Activated naive CD8-positive, alpha-beta T cell treated with anti-CD3 and anti-CD28 coated beads for 36 hours (primary cell): Measurements from ENCODE around the gene NUDT3. TPM values are rescaled to one million over a fixed set of nuclear protein-coding genes. Genes with fewer than 3 reads are reported as not detected.

Experiments used
- DNase-seq: peaks from one replicate; pipeline ENCODE4 v3.0.0; 2021
- H3K27ac Mint-ChIP-seq: one replicate; pipeline ENCODE4 v1.8.0; 2022; ENCODE audit warnings: mild to moderate bottlenecking, moderate library complexity, mixed read lengths
- H3K27me3 Mint-ChIP-seq: one replicate; pipeline ENCODE4 v1.8.0; 2022; ENCODE audit warnings: mild to moderate bottlenecking, mixed read lengths
- H3K36me3 Mint-ChIP-seq: one replicate; pipeline ENCODE4 v1.8.0; 2021; ENCODE audit warnings: mild to moderate bottlenecking, mixed read lengths
- H3K4me1 Mint-ChIP-seq: one replicate; pipeline ENCODE4 v1.8.0; 2021; ENCODE audit warnings: mixed read lengths
- H3K4me3 Mint-ChIP-seq: one replicate; pipeline ENCODE4 v1.8.0; 2022; ENCODE audit warnings: mild to moderate bottlenecking, moderate library complexity, mixed read lengths
- H3K9me3 Mint-ChIP-seq: one replicate; pipeline ENCODE4 v1.8.0; 2022; ENCODE audit warnings: mixed read lengths
- total RNA-seq, 2 experiments: library from RNA; stranded (reverse); gene quantifications; one replicate each; pipeline ENCODE4 v1.2.3, GENCODE V29; 2021

Gene NUDT3
- total RNA-seq, 2 experiments from 2014 or later: 18.1 to 18.3 TPM

GRCh38 chr6:34295721-34296120 lies 96.7 kb downstream of the NUDT3 start:
- Mint-ChIP-seq H3K4me3 (no peak overlapping the region), H3K27me3 (no peaks in the 10 kb centered on the region)

GRCh38 chr6:34292954-34293353 lies 99.5 kb downstream of the NUDT3 start:
- Mint-ChIP-seq H3K4me3 (no peak overlapping the region), H3K36me3 (peaks cover 14% of the 10 kb centered on the region), H3K27ac (no peak overlapping the region), H3K9me3 (no peaks in the 10 kb centered on the region), H3K27me3 (no peaks in the 10 kb centered on the region), H3K4me1 (peaks cover 22% of the 10 kb centered on the region)
- DNase-seq: no peak

More at GRCh38 chr6:34295721-34296120, 96.7 kb downstream of the NUDT3 start:
- peaks cover 16% of the 10 kb centered on the region for H3K4me1 Mint-ChIP-seq
- DNase-seq: no peak
- H3K36me3 Mint-ChIP-seq: peaks cover 14% of the 10 kb centered on the region
- peak overlapping the region; percentile 67 for H3K27ac Mint-ChIP-seq
- no peaks in the 10 kb centered on the region for H3K9me3 Mint-ChIP-seq

GRCh38 chr6:34289137-34289536 lies 103.3 kb downstream of the NUDT3 start:
- H3K27me3 Mint-ChIP-seq: no peaks in the 10 kb centered on the region
- no peaks in the 10 kb centered on the region for H3K9me3 Mint-ChIP-seq
- H3K4me3 Mint-ChIP-seq: no peak overlapping the region

GRCh38 chr6:34288581-34288980 lies 103.9 kb downstream of the NUDT3 start:
- peak; percentile 18 for DNase-seq
- Mint-ChIP-seq H3K36me3 (peaks cover 21% of the 10 kb centered on the region), H3K9me3 (no peaks in the 10 kb centered on the region), H3K4me1 (peaks cover 13% of the 10 kb centered on the region), H3K27me3 (no peaks in the 10 kb centered on the region), H3K27ac (peak overlapping the region; percentile 69), H3K4me3 (no peak overlapping the region)

More at GRCh38 chr6:34289137-34289536, 103.3 kb downstream of the NUDT3 start:
- Mint-ChIP-seq H3K27ac (peak overlapping the region; percentile 69), H3K36me3 (peaks cover 18% of the 10 kb centered on the region), H3K4me1 (peaks cover 13% of the 10 kb centered on the region)
- no peak for DNase-seq

- H3K4me3 Mint-ChIP-seq: no peak overlapping the region
- peaks cover 16% of the 10 kb centered on the region for H3K36me3 Mint-ChIP-seq
- no peaks in the 10 kb centered on the region for H3K27me3 Mint-ChIP-seq
- H3K27ac Mint-ChIP-seq: no peak overlapping the region
- peaks cover 13% of the 10 kb centered on the region for H3K4me1 Mint-ChIP-seq
- DNase-seq: no peak
- no peaks in the 10 kb centered on the region for H3K9me3 Mint-ChIP-seq
Measured at GRCh38 chr6:34285448-34286164, 106.9 kb downstream of the NUDT3 start.

- Mint-ChIP-seq H3K27me3 (no peaks in the 10 kb centered on the region), H3K4me3 (no peak overlapping the region), H3K4me1 (peaks cover 13% of the 10 kb centered on the region), H3K27ac (no peak overlapping the region), H3K9me3 (no peaks in the 10 kb centered on the region), H3K36me3 (peaks cover 16% of the 10 kb centered on the region)
- no peak for DNase-seq
Measured at GRCh38 chr6:34284563-34285447, 107.7 kb downstream of the NUDT3 start.

GRCh38 chr6:34281702-34282334 lies 110.7 kb downstream of the NUDT3 start:
- H3K27me3 Mint-ChIP-seq: no peaks in the 10 kb centered on the region
- no peak for DNase-seq
- peaks cover 14% of the 10 kb centered on the region for H3K36me3 Mint-ChIP-seq
- peaks cover 1% of the 10 kb centered on the region for H3K4me1 Mint-ChIP-seq
- no peak overlapping the region for H3K4me3 Mint-ChIP-seq
- H3K9me3 Mint-ChIP-seq: no peaks in the 10 kb centered on the region
- no peak overlapping the region for H3K27ac Mint-ChIP-seq

GRCh38 chr6:34280216-34280615 lies 112.3 kb downstream of the NUDT3 start:
- peaks cover 11% of the 10 kb centered on the region for H3K36me3 Mint-ChIP-seq
- peaks cover 5% of the 10 kb centered on the region for H3K4me1 Mint-ChIP-seq
- no peak overlapping the region for H3K27ac Mint-ChIP-seq
- no peak overlapping the region for H3K4me3 Mint-ChIP-seq
- no peaks in the 10 kb centered on the region for H3K27me3 Mint-ChIP-seq
- H3K9me3 Mint-ChIP-seq: no peaks in the 10 kb centered on the region
- no peak for DNase-seq

GRCh38 chr6:34278833-34279232 lies 113.6 kb downstream of the NUDT3 start:
- no peaks in the 10 kb centered on the region for H3K9me3 Mint-ChIP-seq
- H3K4me1 Mint-ChIP-seq: peaks cover 4% of the 10 kb centered on the region
- no peak overlapping the region for H3K27ac Mint-ChIP-seq

GRCh38 chr6:34277763-34278112 lies 114.7 kb downstream of the NUDT3 start:
- Mint-ChIP-seq H3K27me3 (no peaks in the 10 kb centered on the region), H3K36me3 (peaks cover 6% of the 10 kb centered on the region), H3K9me3 (no peaks in the 10 kb centered on the region), H3K4me1 (peaks cover 4% of the 10 kb centered on the region), H3K4me3 (no peak overlapping the region), H3K27ac (no peak overlapping the region)
- DNase-seq: no peak

More at GRCh38 chr6:34278833-34279232, 113.6 kb downstream of the NUDT3 start:
- no peaks in the 10 kb centered on the region for H3K27me3 Mint-ChIP-seq
- H3K4me3 Mint-ChIP-seq: no peak overlapping the region
- H3K36me3 Mint-ChIP-seq: peaks cover 7% of the 10 kb centered on the region
- no peak for DNase-seq

GRCh38 chr6:34276881-34277762 lies 115.3 kb downstream of the NUDT3 start:
- no peak overlapping the region for H3K4me3 Mint-ChIP-seq
- no peak overlapping the region for H3K27ac Mint-ChIP-seq
- H3K36me3 Mint-ChIP-seq: peaks cover 6% of the 10 kb centered on the region
- peaks cover 4% of the 10 kb centered on the region for H3K4me1 Mint-ChIP-seq
- no peaks in the 10 kb centered on the region for H3K27me3 Mint-ChIP-seq
- H3K9me3 Mint-ChIP-seq: no peaks in the 10 kb centered on the region
- DNase-seq: no peak

- H3K4me1 Mint-ChIP-seq: peaks cover 4% of the 10 kb centered on the region
- H3K9me3 Mint-ChIP-seq: no peaks in the 10 kb centered on the region
- no peak overlapping the region for H3K27ac Mint-ChIP-seq
- H3K36me3 Mint-ChIP-seq: peaks cover 3% of the 10 kb centered on the region
- no peaks in the 10 kb centered on the region for H3K27me3 Mint-ChIP-seq
- DNase-seq: no peak
- H3K4me3 Mint-ChIP-seq: no peak overlapping the region
Measured at GRCh38 chr6:34276191-34276590, 116.3 kb downstream of the NUDT3 start.

GRCh38 chr6:34275128-34275804 lies 117.2 kb downstream of the NUDT3 start:
- Mint-ChIP-seq H3K4me1 (peaks cover 6% of the 10 kb centered on the region), H3K27ac (peak overlapping the region; percentile 12), H3K36me3 (peaks cover 2% of the 10 kb centered on the region), H3K4me3 (no peak overlapping the region), H3K27me3 (no peaks in the 10 kb centered on the region), H3K9me3 (no peaks in the 10 kb centered on the region)
- no peak for DNase-seq

- Mint-ChIP-seq H3K36me3 (no peaks in the 10 kb centered on the region), H3K4me1 (peaks cover 10% of the 10 kb centered on the region), H3K27me3 (no peaks in the 10 kb centered on the region), H3K9me3 (no peaks in the 10 kb centered on the region), H3K4me3 (no peak overlapping the region), H3K27ac (no peak overlapping the region)
- no peak for DNase-seq
Measured at GRCh38 chr6:34274129-34274528, 118.3 kb downstream of the NUDT3 start.
